Measurements from ENCODE around the gene UNK.

DNA sequence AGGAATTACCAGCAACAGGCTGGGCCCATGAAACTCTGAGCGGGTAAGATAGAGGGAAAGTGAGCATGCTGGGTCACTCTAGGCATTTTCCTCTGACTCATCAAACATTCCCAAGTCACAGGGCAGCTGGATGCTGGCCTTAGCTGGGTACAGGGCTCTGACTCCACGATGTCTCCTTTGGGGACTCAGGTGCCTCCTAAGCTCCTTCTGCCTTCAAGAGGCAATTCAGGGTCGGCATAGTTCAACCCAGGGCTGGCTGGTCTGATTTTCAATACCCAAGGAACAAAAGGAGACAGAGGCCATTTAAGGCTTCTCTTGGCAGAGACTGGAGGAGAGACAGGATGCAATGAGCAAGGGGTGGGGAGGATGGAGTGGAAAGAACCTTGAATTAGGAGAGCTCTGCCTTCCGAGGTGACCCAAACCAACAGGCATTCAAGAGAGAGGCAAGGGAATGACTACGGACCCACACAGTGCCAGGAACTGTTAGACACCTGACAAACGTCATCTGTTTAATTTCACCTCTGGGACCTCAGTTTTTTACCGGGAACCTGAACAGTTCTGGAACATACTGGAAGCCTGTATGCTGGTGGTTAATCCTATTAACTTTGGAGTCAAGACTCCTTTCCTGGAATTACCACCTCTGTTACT lies 69.6 kb downstream of the UNK start:
- no peak for TF ChIP-seq TAF1 (IDR thresholded peaks at IDR 0.05; ENCODE audit: borderline replicate concordance, insufficient read depth, low read length)
- no peak for TF ChIP-seq SIN3A (IDR thresholded peaks at IDR 0.05; ENCODE audit: borderline replicate concordance, insufficient read depth, low read length)
